ENCODE data around the gene RTEL1. TPM values are rescaled to one million over a fixed set of nuclear protein-coding genes. Genes with fewer than 3 reads are reported as not detected.

The RTEL1 gene
- total RNA-seq, 1 experiment from 2014 or later: 6.3 TPM

Small RNA genes within 50 kb of the gene (small RNA-seq; reads per million reads assigned to genes)
- gene LIME1 (0 to 0.29 reads per million in 2 experiments), gene TNFRSF6B (0 reads per million in 2 experiments)

Other genes starting within 250 kb of the RTEL1 start
- 0.17 TPM in 1 of 2 replicates, not detected in the other for gene KCNQ2, start 185.7 kb upstream of the RTEL1 start, total RNA-seq (2014; rRNA removed; shearing (Covaris generic))
- gene EEF1A2, start 159.2 kb upstream of the RTEL1 start, total RNA-seq (2014; rRNA removed; shearing (Covaris generic)): 224 and 275 TPM in 2 replicates
- 44.7 and 63.2 TPM in 2 replicates for gene PPDPF, start 137.5 kb upstream of the RTEL1 start, total RNA-seq (2014; rRNA removed; shearing (Covaris generic))
- gene PTK6, start 120.9 kb upstream of the RTEL1 start, total RNA-seq (2014; rRNA removed; shearing (Covaris generic)): 1.5 and 2.2 TPM in 2 replicates
- gene SRMS, start 110.6 kb upstream of the RTEL1 start, total RNA-seq (2014; rRNA removed; shearing (Covaris generic)): not detected in 2 replicates
- 0.05 TPM in 1 of 2 replicates, not detected in the other for gene FNDC11, start 104.2 kb upstream of the RTEL1 start, total RNA-seq (2014; rRNA removed; shearing (Covaris generic))
- 10.1 and 12.1 TPM in 2 replicates for gene HELZ2, start 84.1 kb upstream of the RTEL1 start, total RNA-seq (2014; rRNA removed; shearing (Covaris generic))
- gene GMEB2, start 31.2 kb upstream of the RTEL1 start, total RNA-seq (2014; rRNA removed; shearing (Covaris generic)): 13.1 and 14.0 TPM in 2 replicates
- gene STMN3, start 4.9 kb upstream of the RTEL1 start, total RNA-seq (2014; rRNA removed; shearing (Covaris generic)): 1.8 and 2.5 TPM in 2 replicates
- 0.10 TPM in 1 of 2 replicates, not detected in the other for gene TNFRSF6B, start 38.3 kb downstream of the RTEL1 start, total RNA-seq (2014; rRNA removed; shearing (Covaris generic))
- gene ARFRP1, start 49.7 kb downstream of the RTEL1 start, total RNA-seq (2014; rRNA removed; shearing (Covaris generic)): 12.1 and 15.9 TPM in 2 replicates
- 10.6 and 12.8 TPM in 2 replicates for gene ZGPAT, start 49.7 kb downstream of the RTEL1 start, total RNA-seq (2014; rRNA removed; shearing (Covaris generic))
- 6.6 and 7.6 TPM in 2 replicates for gene LIME1, start 78.4 kb downstream of the RTEL1 start, total RNA-seq (2014; rRNA removed; shearing (Covaris generic))
- 15.5 and 19.4 TPM in 2 replicates for gene SLC2A4RG, start 81.5 kb downstream of the RTEL1 start, total RNA-seq (2014; rRNA removed; shearing (Covaris generic))
- gene ZBTB46, start 173.0 kb downstream of the RTEL1 start, total RNA-seq (2014; rRNA removed; shearing (Covaris generic)): 0.20 and 0.30 TPM in 2 replicates
- not detected in 2 replicates for gene ABHD16B, start 203.2 kb downstream of the RTEL1 start, total RNA-seq (2014; rRNA removed; shearing (Covaris generic))
- 97.6 and 103 TPM in 2 replicates for gene TPD52L2, start 207.0 kb downstream of the RTEL1 start, total RNA-seq (2014; rRNA removed; shearing (Covaris generic))
- 30.7 and 31.9 TPM in 2 replicates for gene DNAJC5, start 236.8 kb downstream of the RTEL1 start, total RNA-seq (2014; rRNA removed; shearing (Covaris generic))